HL-60 (cell line): Measurements from ENCODE around the gene BAZ1B.

Source experiments
- DNase-seq, 2 experiments: peaks; one replicate each; pipeline ENCODE4 v3.0.0-alpha.2; 2010 to 2020; ENCODE audit warnings: low read depth in 1 of 2, low spot score in 1 of 2
- H3K27ac ChIP-seq: fragments of 250-450 bp; sonication (Bioruptor Pico); replicated peaks from 2 replicates; pipeline ENCODE4 v1.5.1; 2020; ENCODE audit warnings: mild to moderate bottlenecking, moderate library complexity
- H3K27me3 ChIP-seq: fragments of 250-450 bp; sonication (Bioruptor Pico); 2 replicates; pipeline ENCODE4 v1.5.1; 2021; ENCODE audit warnings: mild to moderate bottlenecking, moderate library complexity; ENCODE audit not compliant: insufficient read depth, poor library complexity, severe bottlenecking
- H3K4me3 ChIP-seq: replicated peaks from 2 replicates; pipeline ENCODE4 v1.5.1; 2011; ENCODE audit warnings: mild to moderate bottlenecking, control low read depth, low read length; ENCODE audit not compliant: insufficient read depth
- CTCF ChIP-seq: IDR thresholded peaks from one replicate; pipeline ENCODE4 v1.5.1; 2011; ENCODE audit warnings: low read length, control low read depth, inconsistent platforms; ENCODE audit not compliant: insufficient read depth
- GABPA ChIP-seq: IDR thresholded peaks from 2 replicates; pipeline ENCODE4 v1.6.1; 2012; ENCODE audit warnings: low read depth
- POLR2AphosphoS5 ChIP-seq: IDR thresholded peaks from 2 replicates; pipeline ENCODE4 v1.6.1; 2012; ENCODE audit warnings: low read depth
- SPI1 ChIP-seq: IDR thresholded peaks from 2 replicates; pipeline ENCODE4 v1.6.1; 2012; ENCODE audit warnings: low read depth, mild to moderate bottlenecking, borderline replicate concordance
- TF ChIP-seq, protein P1 (sequence below): IDR thresholded peaks from 2 replicates; pipeline ENCODE4 v1.6.1; 2012; ENCODE audit warnings: low read depth; ENCODE audit not compliant: insufficient replicate concordance

BAZ1B gene

GRCh38 chr7:73427902-73428787 is 93.9 kb downstream of the BAZ1B start:
- DNase-seq = no peak
- Histone ChIP-seq H3K27me3 (no peaks in the 10 kb centered on the region), H3K27ac (no peak overlapping the region), H3K4me3 (no peak overlapping the region)
- TF ChIP-seq, protein P1, sequence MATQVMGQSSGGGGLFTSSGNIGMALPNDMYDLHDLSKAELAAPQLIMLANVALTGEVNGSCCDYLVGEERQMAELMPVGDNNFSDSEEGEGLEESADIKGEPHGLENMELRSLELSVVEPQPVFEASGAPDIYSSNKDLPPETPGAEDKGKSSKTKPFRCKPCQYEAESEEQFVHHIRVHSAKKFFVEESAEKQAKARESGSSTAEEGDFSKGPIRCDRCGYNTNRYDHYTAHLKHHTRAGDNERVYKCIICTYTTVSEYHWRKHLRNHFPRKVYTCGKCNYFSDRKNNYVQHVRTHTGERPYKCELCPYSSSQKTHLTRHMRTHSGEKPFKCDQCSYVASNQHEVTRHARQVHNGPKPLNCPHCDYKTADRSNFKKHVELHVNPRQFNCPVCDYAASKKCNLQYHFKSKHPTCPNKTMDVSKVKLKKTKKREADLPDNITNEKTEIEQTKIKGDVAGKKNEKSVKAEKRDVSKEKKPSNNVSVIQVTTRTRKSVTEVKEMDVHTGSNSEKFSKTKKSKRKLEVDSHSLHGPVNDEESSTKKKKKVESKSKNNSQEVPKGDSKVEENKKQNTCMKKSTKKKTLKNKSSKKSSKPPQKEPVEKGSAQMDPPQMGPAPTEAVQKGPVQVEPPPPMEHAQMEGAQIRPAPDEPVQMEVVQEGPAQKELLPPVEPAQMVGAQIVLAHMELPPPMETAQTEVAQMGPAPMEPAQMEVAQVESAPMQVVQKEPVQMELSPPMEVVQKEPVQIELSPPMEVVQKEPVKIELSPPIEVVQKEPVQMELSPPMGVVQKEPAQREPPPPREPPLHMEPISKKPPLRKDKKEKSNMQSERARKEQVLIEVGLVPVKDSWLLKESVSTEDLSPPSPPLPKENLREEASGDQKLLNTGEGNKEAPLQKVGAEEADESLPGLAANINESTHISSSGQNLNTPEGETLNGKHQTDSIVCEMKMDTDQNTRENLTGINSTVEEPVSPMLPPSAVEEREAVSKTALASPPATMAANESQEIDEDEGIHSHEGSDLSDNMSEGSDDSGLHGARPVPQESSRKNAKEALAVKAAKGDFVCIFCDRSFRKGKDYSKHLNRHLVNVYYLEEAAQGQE = no peak
- TF ChIP-seq POLR2AphosphoS5 (no peak), CTCF (no peak), GABPA (no peak), SPI1 (no peak)

DNA sequence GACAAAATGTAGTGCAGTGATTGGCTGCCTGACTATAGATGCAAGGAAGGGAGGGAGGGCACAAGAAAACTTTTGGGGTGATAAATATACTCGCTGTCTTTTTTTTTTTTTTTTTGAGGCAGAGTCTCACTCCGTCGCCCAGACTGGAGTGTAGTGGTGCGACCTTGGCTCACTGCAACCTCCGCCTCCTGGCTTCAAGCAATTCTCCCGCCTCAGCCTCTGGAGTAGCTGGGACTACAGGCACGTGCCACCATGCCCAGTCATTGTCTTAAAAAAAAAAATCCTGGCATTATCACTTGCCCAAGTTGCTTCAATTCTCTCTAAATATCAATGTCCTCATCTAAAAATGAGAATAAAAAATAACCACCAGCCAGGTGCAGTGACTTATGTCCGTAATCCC is 96.1 kb downstream of the BAZ1B start:
- TF ChIP-seq, protein P1 = no peak
- no peak for TF ChIP-seq SPI1
- TF ChIP-seq GABPA = no peak
- TF ChIP-seq POLR2AphosphoS5 = no peak
- no peak for TF ChIP-seq CTCF
- DNase-seq = no peak
- Histone ChIP-seq H3K27me3 (no peaks in the 10 kb centered on the region), H3K4me3 (no peak overlapping the region), H3K27ac (no peak overlapping the region)

GRCh38 chr7:73425356-73425983 is 96.6 kb downstream of the BAZ1B start:
- no peak for DNase-seq
- TF ChIP-seq POLR2AphosphoS5 (no peak), GABPA (no peak), CTCF (no peak), SPI1 (no peak)
- TF ChIP-seq, protein P1 = no peak
- H3K27me3 ChIP-seq = no peaks in the 10 kb centered on the region
- H3K4me3 ChIP-seq = no peak overlapping the region
- no peak overlapping the region for H3K27ac ChIP-seq
